ENCODE measurements around the gene CHRNB2. TPM values are rescaled to one million over a fixed set of nuclear protein-coding genes. Genes with fewer than 3 reads are reported as not detected.

Gene CHRNB2
- polyA plus RNA-seq, 1 donor from 2014 or later = 15.5 TPM

DNA sequence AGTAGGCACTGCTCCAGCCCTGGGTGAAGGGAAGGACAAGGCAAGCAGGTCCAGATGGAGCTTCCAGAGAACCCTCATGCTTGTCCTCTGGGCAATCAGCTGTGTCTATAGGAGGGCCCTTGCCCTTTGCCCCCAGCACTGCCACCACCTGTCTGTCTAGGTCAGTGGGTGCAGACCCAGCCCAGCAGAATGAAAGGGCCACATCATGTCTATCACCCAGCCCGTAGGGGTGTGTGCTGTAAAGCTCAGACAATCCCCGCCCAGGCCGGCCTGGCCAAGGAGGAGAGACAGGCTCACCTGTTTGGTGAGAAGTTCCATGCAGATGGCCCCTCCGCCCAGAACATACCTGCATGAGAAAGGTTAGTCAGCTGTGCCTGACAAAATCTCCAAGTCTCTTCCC, 16.1 kb upstream of the CHRNB2 start:
- Histone ChIP-seq H3K4me3 (ENCODE audit: low read length) (no peak overlapping the region), H4K20me1 (ENCODE audit: insufficient read depth) (no peaks in the 10 kb centered on the region), H3K27me3 (ENCODE audit: insufficient read depth, low read depth, low read length) (no peaks in the 10 kb centered on the region), H3K27ac (ENCODE audit: low read length) (no peak overlapping the region), H3K9ac (ENCODE audit: low read length) (no peak overlapping the region), H3K36me3 (ENCODE audit: insufficient read depth, low read length) (peaks cover 5% of the 10 kb centered on the region), H3F3A (ENCODE audit: insufficient read depth, low read length, poor library complexity, severe bottlenecking) (no peaks in the 10 kb centered on the region), H2AFZ (ENCODE audit: low read depth, low read length) (no peak overlapping the region), H3K9me2 (ENCODE audit: insufficient read depth, low read length) (no peaks in the 10 kb centered on the region), H3K79me2 (replicated peaks; ENCODE audit: insufficient read depth, low read length) (peaks cover 11% of the 10 kb centered on the region), H3K4me2 (ENCODE audit: low read length) (no peak overlapping the region), H3K9me3 (ENCODE audit: low read length) (no peaks in the 10 kb centered on the region)
- TF ChIP-seq EZH2 (IDR thresholded peaks at IDR 0.05; ENCODE audit: borderline replicate concordance, insufficient read depth, low read length, poor library complexity, severe bottlenecking) = no peak
- no peak for TF ChIP-seq RAD21 (conservative IDR thresholded peaks at IDR 0.05)
- TF ChIP-seq, protein P1, sequence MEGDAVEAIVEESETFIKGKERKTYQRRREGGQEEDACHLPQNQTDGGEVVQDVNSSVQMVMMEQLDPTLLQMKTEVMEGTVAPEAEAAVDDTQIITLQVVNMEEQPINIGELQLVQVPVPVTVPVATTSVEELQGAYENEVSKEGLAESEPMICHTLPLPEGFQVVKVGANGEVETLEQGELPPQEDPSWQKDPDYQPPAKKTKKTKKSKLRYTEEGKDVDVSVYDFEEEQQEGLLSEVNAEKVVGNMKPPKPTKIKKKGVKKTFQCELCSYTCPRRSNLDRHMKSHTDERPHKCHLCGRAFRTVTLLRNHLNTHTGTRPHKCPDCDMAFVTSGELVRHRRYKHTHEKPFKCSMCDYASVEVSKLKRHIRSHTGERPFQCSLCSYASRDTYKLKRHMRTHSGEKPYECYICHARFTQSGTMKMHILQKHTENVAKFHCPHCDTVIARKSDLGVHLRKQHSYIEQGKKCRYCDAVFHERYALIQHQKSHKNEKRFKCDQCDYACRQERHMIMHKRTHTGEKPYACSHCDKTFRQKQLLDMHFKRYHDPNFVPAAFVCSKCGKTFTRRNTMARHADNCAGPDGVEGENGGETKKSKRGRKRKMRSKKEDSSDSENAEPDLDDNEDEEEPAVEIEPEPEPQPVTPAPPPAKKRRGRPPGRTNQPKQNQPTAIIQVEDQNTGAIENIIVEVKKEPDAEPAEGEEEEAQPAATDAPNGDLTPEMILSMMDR (IDR thresholded peaks at IDR 0.05; ENCODE audit: poor library complexity, severe bottlenecking) = no peak
- TF ChIP-seq EP300 (conservative IDR thresholded peaks at IDR 0.05; ENCODE audit: poor library complexity, severe bottlenecking) = no peak
- TF ChIP-seq MXI1 (conservative IDR thresholded peaks at IDR 0.05; ENCODE audit: poor library complexity, severe bottlenecking) = no peak
- no peak for TF ChIP-seq POLR2AphosphoS5 (IDR thresholded peaks at IDR 0.05)
- no peak for TF ChIP-seq TAF1 (IDR thresholded peaks at IDR 0.05; ENCODE audit: low read depth)
- TF ChIP-seq, protein P2, sequence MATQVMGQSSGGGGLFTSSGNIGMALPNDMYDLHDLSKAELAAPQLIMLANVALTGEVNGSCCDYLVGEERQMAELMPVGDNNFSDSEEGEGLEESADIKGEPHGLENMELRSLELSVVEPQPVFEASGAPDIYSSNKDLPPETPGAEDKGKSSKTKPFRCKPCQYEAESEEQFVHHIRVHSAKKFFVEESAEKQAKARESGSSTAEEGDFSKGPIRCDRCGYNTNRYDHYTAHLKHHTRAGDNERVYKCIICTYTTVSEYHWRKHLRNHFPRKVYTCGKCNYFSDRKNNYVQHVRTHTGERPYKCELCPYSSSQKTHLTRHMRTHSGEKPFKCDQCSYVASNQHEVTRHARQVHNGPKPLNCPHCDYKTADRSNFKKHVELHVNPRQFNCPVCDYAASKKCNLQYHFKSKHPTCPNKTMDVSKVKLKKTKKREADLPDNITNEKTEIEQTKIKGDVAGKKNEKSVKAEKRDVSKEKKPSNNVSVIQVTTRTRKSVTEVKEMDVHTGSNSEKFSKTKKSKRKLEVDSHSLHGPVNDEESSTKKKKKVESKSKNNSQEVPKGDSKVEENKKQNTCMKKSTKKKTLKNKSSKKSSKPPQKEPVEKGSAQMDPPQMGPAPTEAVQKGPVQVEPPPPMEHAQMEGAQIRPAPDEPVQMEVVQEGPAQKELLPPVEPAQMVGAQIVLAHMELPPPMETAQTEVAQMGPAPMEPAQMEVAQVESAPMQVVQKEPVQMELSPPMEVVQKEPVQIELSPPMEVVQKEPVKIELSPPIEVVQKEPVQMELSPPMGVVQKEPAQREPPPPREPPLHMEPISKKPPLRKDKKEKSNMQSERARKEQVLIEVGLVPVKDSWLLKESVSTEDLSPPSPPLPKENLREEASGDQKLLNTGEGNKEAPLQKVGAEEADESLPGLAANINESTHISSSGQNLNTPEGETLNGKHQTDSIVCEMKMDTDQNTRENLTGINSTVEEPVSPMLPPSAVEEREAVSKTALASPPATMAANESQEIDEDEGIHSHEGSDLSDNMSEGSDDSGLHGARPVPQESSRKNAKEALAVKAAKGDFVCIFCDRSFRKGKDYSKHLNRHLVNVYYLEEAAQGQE (IDR thresholded peaks at IDR 0.05; ENCODE audit: borderline replicate concordance) = no peak

DNA sequence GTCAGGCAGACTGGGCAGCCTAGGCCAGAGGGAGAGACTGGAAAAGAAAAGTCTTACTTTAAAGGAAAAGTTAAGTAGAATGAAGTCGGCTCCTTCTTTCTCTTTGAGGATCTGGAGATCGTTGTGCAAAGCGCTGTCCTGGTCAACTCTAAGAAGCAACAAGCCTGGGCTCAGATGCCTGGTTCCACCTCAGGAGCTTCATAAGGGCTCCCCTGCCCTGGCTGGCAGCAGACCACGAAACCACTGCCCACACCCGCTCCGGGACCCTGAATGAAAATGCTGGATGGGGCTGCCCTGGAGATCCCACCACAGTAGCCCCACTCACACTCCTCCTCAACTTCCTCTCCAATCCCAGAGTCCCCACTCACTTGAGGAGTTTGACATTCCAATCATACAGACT, 15.5 kb upstream of the CHRNB2 start:
- Histone ChIP-seq H3K79me2 (replicated peaks; ENCODE audit: insufficient read depth, low read length) (peaks cover 16% of the 10 kb centered on the region), H3K27ac (ENCODE audit: low read length) (no peak overlapping the region), H3K9me3 (ENCODE audit: low read length) (no peaks in the 10 kb centered on the region), H4K20me1 (ENCODE audit: insufficient read depth) (no peaks in the 10 kb centered on the region), H3K4me2 (ENCODE audit: low read length) (no peak overlapping the region), H3K36me3 (ENCODE audit: insufficient read depth, low read length) (peaks cover 5% of the 10 kb centered on the region), H3K9me2 (ENCODE audit: insufficient read depth, low read length) (no peaks in the 10 kb centered on the region), H3K9ac (ENCODE audit: low read length) (no peak overlapping the region), H3K27me3 (ENCODE audit: insufficient read depth, low read depth, low read length) (no peaks in the 10 kb centered on the region), H3F3A (ENCODE audit: insufficient read depth, low read length, poor library complexity, severe bottlenecking) (no peaks in the 10 kb centered on the region), H2AFZ (ENCODE audit: low read depth, low read length) (no peak overlapping the region), H3K4me3 (ENCODE audit: low read length) (no peak overlapping the region)
- TF ChIP-seq EP300 (conservative IDR thresholded peaks at IDR 0.05; ENCODE audit: poor library complexity, severe bottlenecking) (no peak), RAD21 (conservative IDR thresholded peaks at IDR 0.05) (no peak), SMC3 (conservative IDR thresholded peaks at IDR 0.05; ENCODE audit: poor library complexity) (no peak), POLR2AphosphoS5 (IDR thresholded peaks at IDR 0.05) (no peak), MXI1 (conservative IDR thresholded peaks at IDR 0.05; ENCODE audit: poor library complexity, severe bottlenecking) (no peak), TAF1 (IDR thresholded peaks at IDR 0.05; ENCODE audit: low read depth) (no peak), EZH2 (IDR thresholded peaks at IDR 0.05; ENCODE audit: borderline replicate concordance, insufficient read depth, low read length, poor library complexity, severe bottlenecking) (no peak)
- TF ChIP-seq, protein P1 (IDR thresholded peaks at IDR 0.05; ENCODE audit: poor library complexity, severe bottlenecking) = no peak
- TF ChIP-seq, protein P2 (IDR thresholded peaks at IDR 0.05; ENCODE audit: borderline replicate concordance) = no peak

Measured in neural cell (in vitro differentiated cells).